ENCODE measurements around the gene RPL37A. TPM values are rescaled to one million over a fixed set of nuclear protein-coding genes. Genes with fewer than 3 reads are reported as not detected.
A peak's percentile ranks its signal among the peaks of the same experiment; 100 is the strongest.

Gene RPL37A
- total RNA-seq, 1 donor from 2014 or later, result 2,608 TPM

GRCh38 chr2:216486271-216486670, 12.4 kb upstream of the RPL37A start:
- H3K27me3 Mint-ChIP-seq (ENCODE audit: unreplicated experiment), result no peaks in the 10 kb centered on the region
- TF ChIP-seq CTCF (IDR thresholded peaks at IDR 0.05), result no peak
- H3K4me1 Mint-ChIP-seq (ENCODE audit: unreplicated experiment), result peaks cover 5% of the 10 kb centered on the region
- no peak overlapping the region for H3K27ac Mint-ChIP-seq (ENCODE audit: unreplicated experiment)
- H3K36me3 Mint-ChIP-seq (ENCODE audit: unreplicated experiment), result peaks cover 17% of the 10 kb centered on the region
- DNase-seq (ENCODE audit: extremely low spot score, unreplicated experiment), result no peak
- H3K9me3 Mint-ChIP-seq (ENCODE audit: unreplicated experiment), result no peaks in the 10 kb centered on the region
- no peak overlapping the region for H3K4me3 Mint-ChIP-seq (ENCODE audit: unreplicated experiment)

GRCh38 chr2:216486708-216487107, 11.9 kb upstream of the RPL37A start:
- TF ChIP-seq CTCF (IDR thresholded peaks at IDR 0.05), result no peak
- no peak for DNase-seq (ENCODE audit: extremely low spot score, unreplicated experiment)
- H3K4me1 Mint-ChIP-seq (ENCODE audit: unreplicated experiment), result peaks cover 5% of the 10 kb centered on the region
- H3K27ac Mint-ChIP-seq (ENCODE audit: unreplicated experiment), result no peak overlapping the region
- peaks cover 15% of the 10 kb centered on the region for H3K36me3 Mint-ChIP-seq (ENCODE audit: unreplicated experiment)
- H3K27me3 Mint-ChIP-seq (ENCODE audit: unreplicated experiment), result no peaks in the 10 kb centered on the region
- no peaks in the 10 kb centered on the region for H3K9me3 Mint-ChIP-seq (ENCODE audit: unreplicated experiment)
- no peak overlapping the region for H3K4me3 Mint-ChIP-seq (ENCODE audit: unreplicated experiment)

GRCh38 chr2:216490061-216490460, 8.6 kb upstream of the RPL37A start:
- H3K9me3 Mint-ChIP-seq (ENCODE audit: unreplicated experiment), result no peaks in the 10 kb centered on the region
- no peak for DNase-seq (ENCODE audit: extremely low spot score, unreplicated experiment)
- peaks cover 24% of the 10 kb centered on the region for H3K4me1 Mint-ChIP-seq (ENCODE audit: unreplicated experiment)
- H3K27ac Mint-ChIP-seq (ENCODE audit: unreplicated experiment), result peak overlapping the region; percentile 9
- no peak for TF ChIP-seq CTCF (IDR thresholded peaks at IDR 0.05)
- H3K36me3 Mint-ChIP-seq (ENCODE audit: unreplicated experiment), result no peaks in the 10 kb centered on the region
- no peak overlapping the region for H3K4me3 Mint-ChIP-seq (ENCODE audit: unreplicated experiment)
- no peaks in the 10 kb centered on the region for H3K27me3 Mint-ChIP-seq (ENCODE audit: unreplicated experiment)

- Mint-ChIP-seq H3K4me3 (ENCODE audit: unreplicated experiment) (no peak overlapping the region), H3K36me3 (ENCODE audit: unreplicated experiment) (no peaks in the 10 kb centered on the region), H3K9me3 (ENCODE audit: unreplicated experiment) (no peaks in the 10 kb centered on the region), H3K27ac (ENCODE audit: unreplicated experiment) (peak overlapping the region; percentile 57), H3K27me3 (ENCODE audit: unreplicated experiment) (no peaks in the 10 kb centered on the region), H3K4me1 (ENCODE audit: unreplicated experiment) (peaks cover 33% of the 10 kb centered on the region)
- DNase-seq (ENCODE audit: extremely low spot score, unreplicated experiment), result no peak
- no peak for TF ChIP-seq CTCF (IDR thresholded peaks at IDR 0.05)
Measured at GRCh38 chr2:216491793-216492596, 6.6 kb upstream of the RPL37A start.

GRCh38 chr2:216492597-216493333, 5.9 kb upstream of the RPL37A start:
- no peak overlapping the region for H3K4me3 Mint-ChIP-seq (ENCODE audit: unreplicated experiment)
- no peaks in the 10 kb centered on the region for H3K36me3 Mint-ChIP-seq (ENCODE audit: unreplicated experiment)
- H3K4me1 Mint-ChIP-seq (ENCODE audit: unreplicated experiment), result peaks cover 39% of the 10 kb centered on the region
- H3K27ac Mint-ChIP-seq (ENCODE audit: unreplicated experiment), result peak overlapping the region; percentile 69
- no peak for TF ChIP-seq CTCF (IDR thresholded peaks at IDR 0.05)
- DNase-seq (ENCODE audit: extremely low spot score, unreplicated experiment), result no peak
- no peaks in the 10 kb centered on the region for H3K9me3 Mint-ChIP-seq (ENCODE audit: unreplicated experiment)
- no peaks in the 10 kb centered on the region for H3K27me3 Mint-ChIP-seq (ENCODE audit: unreplicated experiment)
